B cell (primary cell): Measurements from ENCODE around the gene ISOC2. TPM values are rescaled to one million over a fixed set of nuclear protein-coding genes. Genes with fewer than 3 reads are reported as not detected.

Experiments
- ATAC-seq: fragments of 200-7000 bp; cut with Tn5 transposase; one replicate; pipeline ENCODE4 v1.10.0; 2021; ENCODE audit warnings: low read depth, mild to moderate bottlenecking, moderate number of reproducible peaks, moderate library complexity
- CTCF ChIA-PET: fragments of 350-600 bp; sonication (Branson Sonifier 250); formaldehyde crosslinking; loops from one replicate; lab custom pipeline; 2021; ENCODE audit warnings: antibody characterized with exemption, inconsistent platforms; lab: Charles Lee
- POLR2A ChIA-PET: fragments of 350-600 bp; sonication (Branson Sonifier 250); formaldehyde crosslinking; loops from one replicate; lab custom pipeline; 2021; ENCODE audit warnings: antibody characterized with exemption; lab: Charles Lee
- DNase-seq: peaks from one replicate; pipeline ENCODE4 v3.0.0; 2013
- H2AFZ ChIP-seq: 2 replicates; pipeline ENCODE4 v1.6.1; 2012; ENCODE audit warnings: mild to moderate bottlenecking, low read depth, low read length; ENCODE audit not compliant: insufficient read depth, poor library complexity, severe bottlenecking
- H3K27ac ChIP-seq, 2 donors: 1 replicate in 1 of 2; 2 replicates in 1 of 2; pipeline ENCODE4 v1.5.1; 2012 to 2013; ENCODE audit warnings: low read length in 2 of 2, mild to moderate bottlenecking in 2 of 2, moderate library complexity in 1 of 2
- H3K27me3 ChIP-seq, 4 experiments: fragments of 200-600 bp in 1 of 4; sonication (generic) in 1 of 4; replicated peaks in 1 of 4; 1 replicate in 2 of 4; 2 replicates in 2 of 4; pipeline versions ENCODE4 v1.6.1 to v1.7.0; 2013 to 2016; ENCODE audit warnings: low read length in 3 of 4, mild to moderate bottlenecking in 2 of 4, mixed read lengths in 1 of 4, moderate library complexity in 1 of 4; ENCODE audit not compliant: insufficient read depth in 4 of 4, control insufficient read depth in 3 of 4; ENCODE audit errors: control extremely low read depth in 1 of 4
- H3K36me3 ChIP-seq, 2 experiments: replicated peaks in 1 of 2; 1 replicate in 1 of 2; 2 replicates in 1 of 2; pipeline versions ENCODE4 v1.6.1 to v1.7.1; 2013; ENCODE audit warnings: low read length in 1 of 2; ENCODE audit not compliant: insufficient read depth in 2 of 2, control insufficient read depth in 1 of 2; ENCODE audit errors: control extremely low read depth in 1 of 2, extremely low read depth in 1 of 2
- H3K4me1 ChIP-seq, 2 donors: fragments of 200-600 bp in 1 of 2; sonication (generic) in 1 of 2; 1 replicate in 1 of 2; 2 replicates in 1 of 2; pipeline versions ENCODE4 v1.5.1 to v1.6.1; 2013 to 2017; ENCODE audit warnings: low read length in 2 of 2; ENCODE audit not compliant: control insufficient read depth in 2 of 2, insufficient read depth in 2 of 2
- H3K4me2 ChIP-seq: replicated peaks from 2 replicates; pipeline ENCODE3; 2012; ENCODE audit warnings: mild to moderate bottlenecking, low read depth, low read length; ENCODE audit not compliant: poor library complexity, severe bottlenecking
- H3K4me3 ChIP-seq, 5 experiments: fragments of 200-600 bp in 1 of 5; sonication (generic) in 1 of 5; 1 replicate in 3 of 5; 2 replicates in 2 of 5; pipeline versions ENCODE4 v1.5.1 to v1.7.0; 2011 to 2016; ENCODE audit warnings: low read length in 4 of 5, mild to moderate bottlenecking in 4 of 5, low read depth in 2 of 5, control low read depth in 1 of 5, moderate library complexity in 1 of 5; ENCODE audit not compliant: insufficient read depth in 1 of 5; ENCODE audit errors: control extremely low read depth in 1 of 5, extremely low read depth in 1 of 5
- H3K79me2 ChIP-seq: fragments of 200-600 bp; sonication (generic); one replicate; pipeline ENCODE4 v1.6.0; 2016; ENCODE audit warnings: low read length; ENCODE audit not compliant: control insufficient read depth, insufficient read depth
- H3K9ac ChIP-seq: fragments of 200-600 bp; sonication (generic); 2 replicates; pipeline ENCODE4 v1.6.1; 2017; ENCODE audit warnings: mild to moderate bottlenecking, low read length, moderate library complexity
- H3K9me3 ChIP-seq, 3 donors: one replicate each; pipeline versions ENCODE4 v1.6.1 to v1.7.1; 2013; ENCODE audit warnings: low read length in 2 of 3; ENCODE audit not compliant: control insufficient read depth in 2 of 3, insufficient read depth in 1 of 3; ENCODE audit errors: control extremely low read depth in 1 of 3
- H4K20me1 ChIP-seq: 2 replicates; pipeline ENCODE4 v1.6.0; 2012; ENCODE audit warnings: mild to moderate bottlenecking, low read length; ENCODE audit not compliant: insufficient read depth, control insufficient read depth, poor library complexity, severe bottlenecking
- H3K27ac Mint-ChIP-seq: one replicate; pipeline ENCODE4 v1.8.0; 2021; ENCODE audit warnings: mixed read lengths
- H3K27me3 Mint-ChIP-seq: one replicate; pipeline ENCODE4 v1.8.0; 2021; ENCODE audit warnings: mixed read lengths
- H3K4me1 Mint-ChIP-seq: one replicate; pipeline ENCODE4 v1.8.0; 2021; ENCODE audit warnings: mixed read lengths
- H3K4me3 Mint-ChIP-seq: one replicate; pipeline ENCODE4 v1.8.0; 2021; ENCODE audit warnings: mixed read lengths
- H3K9me3 Mint-ChIP-seq: one replicate; pipeline ENCODE4 v1.8.0; 2022; ENCODE audit warnings: mixed read lengths; ENCODE audit not compliant: insufficient read depth
- EZH2 ChIP-seq: IDR thresholded peaks from 2 replicates; pipeline ENCODE4 v1.6.1; 2012; ENCODE audit warnings: borderline replicate concordance, low read depth, mild to moderate bottlenecking, moderate library complexity, low read length; ENCODE audit not compliant: insufficient read depth, poor library complexity, severe bottlenecking
- WGBS: methylation state at CpG from one replicate; pipeline ENCODE4 v1.1.5; 2013; ENCODE audit warnings: missing lambda C conversion rate; ENCODE audit not compliant: insufficient coverage; 5-methylcytosine and 5-hydroxymethylcytosine counted together
- intact Hi-C: fragments of 100-400 bp; cut with micrococcal nuclease; formaldehyde crosslinking; loops from one replicate; pipeline ENCODE4 v1.10.0; 2022
- polyA plus RNA-seq: library from polyadenylated mRNA; depleted of rRNA; stranded (reverse); fragments of >200 nt; gene quantifications from 2 replicates; pipeline ENCODE4 v1.2.3, GENCODE V29; 2012
- total RNA-seq, 2 donors: library from RNA; stranded (reverse); fragments of 120-200 nt in 1 of 2; gene quantifications; 1 replicate in 1 of 2; 2 replicates in 1 of 2; pipeline versions ENCODE4 v1.2.3 to v1.2.4, GENCODE V29; 2013 to 2022
- TF ChIP-seq, protein P1 (sequence below): fragments of 200-600 bp; IDR thresholded peaks from one replicate; pipeline ENCODE4 v1.8.0; 2022; ENCODE audit warnings: antibody characterized with exemption, mild to moderate bottlenecking

The ISOC2 gene
- total and polyA plus RNA-seq, 2 donors (not counting 1 experiment from before 2014, with no cell fraction given), result 10.0 to 27.6 TPM

DNA sequence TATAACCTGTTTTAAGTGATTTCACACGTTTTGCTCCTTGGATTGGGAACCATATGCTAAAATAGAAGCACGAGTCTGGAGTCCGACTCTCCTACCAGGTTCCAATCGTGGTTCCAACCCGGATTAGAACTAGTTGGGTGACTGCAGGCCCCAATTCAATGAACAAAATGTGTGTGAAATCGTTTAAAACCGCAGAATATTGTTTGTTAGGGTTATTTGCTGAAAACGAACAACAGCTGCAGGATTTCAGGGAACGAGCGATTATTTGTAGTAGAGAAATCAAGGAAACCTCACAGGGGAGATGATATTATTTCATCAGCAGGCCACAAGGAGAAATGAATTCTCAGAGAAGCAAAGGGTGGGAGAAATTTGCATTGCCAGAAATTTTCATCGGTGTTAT lies 43.5 kb upstream of the ISOC2 start:
- H3K4me1 Mint-ChIP-seq, result peaks cover 16% of the 10 kb centered on the region
- Histone ChIP-seq H3K4me1 (peaks cover 4 to 16% of the 10 kb centered on the region in 2 donors), H3K27me3 (peaks cover 0 to 5% (median 0%) of the 10 kb centered on the region in 4 experiments), H4K20me1 (no peaks in the 10 kb centered on the region), H3K4me2 (no peak overlapping the region), H2AFZ (no peak overlapping the region), H3K9me3 (no peaks in the 10 kb centered on the region), H3K4me3 (no peak overlapping the region), H3K9ac (no peak overlapping the region), H3K79me2 (peaks cover 6% of the 10 kb centered on the region), H3K27ac (no peak overlapping the region), H3K36me3 (no peaks in the 10 kb centered on the region)
- 86% methylated on average over 8 of the region's 11 CpGs for WGBS
- ChIA-PET CTCF (interaction anchor here (0.7 to 2.7 kb wide), 15 partner anchors 10 to 1712 kb away, joined by 3 to 133 read pairs (median 6); partner anchors contain the start of genes U2AF2 and ZNF628), POLR2A (interaction anchor here (0.6 to 1.2 kb wide), 4 partner anchors 29 to 363 kb away, joined by 3 to 7 read pairs (median 5); partner anchors contain the start of gene ZNF628)
- no peak overlapping the region for H3K4me3 Mint-ChIP-seq
- TF ChIP-seq, protein P1, sequence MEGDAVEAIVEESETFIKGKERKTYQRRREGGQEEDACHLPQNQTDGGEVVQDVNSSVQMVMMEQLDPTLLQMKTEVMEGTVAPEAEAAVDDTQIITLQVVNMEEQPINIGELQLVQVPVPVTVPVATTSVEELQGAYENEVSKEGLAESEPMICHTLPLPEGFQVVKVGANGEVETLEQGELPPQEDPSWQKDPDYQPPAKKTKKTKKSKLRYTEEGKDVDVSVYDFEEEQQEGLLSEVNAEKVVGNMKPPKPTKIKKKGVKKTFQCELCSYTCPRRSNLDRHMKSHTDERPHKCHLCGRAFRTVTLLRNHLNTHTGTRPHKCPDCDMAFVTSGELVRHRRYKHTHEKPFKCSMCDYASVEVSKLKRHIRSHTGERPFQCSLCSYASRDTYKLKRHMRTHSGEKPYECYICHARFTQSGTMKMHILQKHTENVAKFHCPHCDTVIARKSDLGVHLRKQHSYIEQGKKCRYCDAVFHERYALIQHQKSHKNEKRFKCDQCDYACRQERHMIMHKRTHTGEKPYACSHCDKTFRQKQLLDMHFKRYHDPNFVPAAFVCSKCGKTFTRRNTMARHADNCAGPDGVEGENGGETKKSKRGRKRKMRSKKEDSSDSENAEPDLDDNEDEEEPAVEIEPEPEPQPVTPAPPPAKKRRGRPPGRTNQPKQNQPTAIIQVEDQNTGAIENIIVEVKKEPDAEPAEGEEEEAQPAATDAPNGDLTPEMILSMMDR, result no peak
- no peak for TF ChIP-seq EZH2
- DNase-seq (no peak), ATAC-seq (no peak)
- H3K27me3 Mint-ChIP-seq, result no peaks in the 10 kb centered on the region
- intact Hi-C loops, result loop anchor here (1.0 to 5.0 kb wide), 4 partner anchors 12 to 203 kb away; no protein-coding TSS in a partner anchor
- no peaks in the 10 kb centered on the region for H3K9me3 Mint-ChIP-seq
- no peak overlapping the region for H3K27ac Mint-ChIP-seq

DNA sequence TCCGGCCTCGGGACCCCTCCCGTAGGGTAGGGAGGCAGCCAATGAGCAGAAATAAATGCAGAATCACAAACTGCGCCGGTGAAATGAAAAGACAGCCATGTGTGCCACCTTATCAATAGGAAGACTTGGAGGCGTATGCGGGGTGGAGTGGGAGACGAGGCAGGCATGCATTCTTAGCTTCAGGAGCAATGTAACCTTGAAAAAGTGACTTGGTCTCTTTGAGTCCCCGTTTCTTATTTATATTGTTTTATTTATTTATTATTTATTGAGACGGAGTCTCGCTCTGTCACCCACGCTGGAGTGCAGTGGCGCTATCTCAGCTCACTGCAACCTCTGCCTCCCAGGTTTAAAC lies 42.8 kb upstream of the ISOC2 start:
- Mint-ChIP-seq H3K27ac (peak overlapping the region; percentile 94), H3K4me3 (peak overlapping the region; percentile 93), H3K9me3 (no peaks in the 10 kb centered on the region), H3K4me1 (peaks cover 16% of the 10 kb centered on the region), H3K27me3 (no peaks in the 10 kb centered on the region)
- H3K27me3 ChIP-seq, result peaks cover 0 to 4% (median 0%) of the 10 kb centered on the region in 4 experiments
- WGBS, result 37% methylated on average over 7 of the region's 13 CpGs
- H3K4me3 ChIP-seq, result peak overlapping the region in 4 of 5 experiments; percentile 67 to 71 (median 69)
- H2AFZ ChIP-seq, result peak overlapping the region; percentile 93
- H3K27ac ChIP-seq, result peak overlapping the region; percentile 91 to 94
- no peaks in the 10 kb centered on the region for H3K36me3 ChIP-seq
- DNase-seq, result no peak
- ChIA-PET CTCF (interaction anchor here (0.8 to 2.7 kb wide), 47 partner anchors 8 to 851 kb away, joined by 3 to 133 read pairs (median 5); partner anchors contain the start of genes CCDC106, FIZ1, HSPBP1 and ISOC2), POLR2A (interaction anchor here (0.8 to 1.2 kb wide), 5 partner anchors 28 to 324 kb away, joined by 3 to 6 read pairs (median 5); partner anchors contain the start of genes SYT5 and ZNF628)
- peak overlapping the region; percentile 86 for H3K4me2 ChIP-seq
- peaks cover 4 to 16% of the 10 kb centered on the region in 2 donors for H3K4me1 ChIP-seq
- no peaks in the 10 kb centered on the region for H3K9me3 ChIP-seq
- H3K9ac ChIP-seq, result peak overlapping the region; percentile 64
- no peak for TF ChIP-seq EZH2
- TF ChIP-seq, protein P1, result peak; percentile 29
- H4K20me1 ChIP-seq, result no peaks in the 10 kb centered on the region
- peaks cover 6% of the 10 kb centered on the region for H3K79me2 ChIP-seq
- intact Hi-C loops, result loop anchor here (1.0 to 5.0 kb wide), 4 partner anchors 13 to 202 kb away; no protein-coding TSS in a partner anchor
- ATAC-seq, result no peak
